ENCODE data around the gene ART1.
A peak's percentile ranks its signal among the peaks of the same experiment; 100 is the strongest.
"Not testable (repeated sequence)": the region's sequence is repeated elsewhere in the genome, so short reads cannot be mapped to it uniquely, and the experiment has no call there.

The ART1 gene, protein sequence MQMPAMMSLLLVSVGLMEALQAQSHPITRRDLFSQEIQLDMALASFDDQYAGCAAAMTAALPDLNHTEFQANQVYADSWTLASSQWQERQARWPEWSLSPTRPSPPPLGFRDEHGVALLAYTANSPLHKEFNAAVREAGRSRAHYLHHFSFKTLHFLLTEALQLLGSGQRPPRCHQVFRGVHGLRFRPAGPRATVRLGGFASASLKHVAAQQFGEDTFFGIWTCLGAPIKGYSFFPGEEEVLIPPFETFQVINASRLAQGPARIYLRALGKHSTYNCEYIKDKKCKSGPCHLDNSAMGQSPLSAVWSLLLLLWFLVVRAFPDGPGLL

DNA sequence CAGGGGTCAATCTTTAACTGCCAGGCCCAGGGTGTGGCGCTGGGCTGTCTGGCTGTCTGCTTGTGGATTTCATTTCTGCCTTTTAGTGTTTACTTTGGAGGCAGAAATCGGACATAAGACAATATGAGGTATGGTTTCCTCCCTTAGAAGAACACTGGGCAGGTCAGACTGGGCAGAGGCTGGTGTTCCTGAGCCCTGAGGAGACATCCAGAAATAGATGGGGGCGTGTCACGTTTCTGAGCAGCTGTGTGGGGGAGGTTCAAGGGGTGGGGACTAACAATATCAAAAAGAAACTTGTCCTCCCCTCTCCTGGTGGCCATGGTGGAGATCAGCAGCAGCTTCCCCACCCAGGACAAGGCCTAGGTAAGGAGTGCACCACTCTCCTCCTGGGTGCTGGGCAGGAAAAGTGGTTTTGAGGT lies at the start of gene ART1:
TSS of gene ART1 (plus strand) at position 312 of the 419 bp plus-strand sequence. CDS start 14,086 bp downstream, outside the sequence.
- no peak for DNase-seq (ENCODE audit: low read depth in 2 of 2)

DNA sequence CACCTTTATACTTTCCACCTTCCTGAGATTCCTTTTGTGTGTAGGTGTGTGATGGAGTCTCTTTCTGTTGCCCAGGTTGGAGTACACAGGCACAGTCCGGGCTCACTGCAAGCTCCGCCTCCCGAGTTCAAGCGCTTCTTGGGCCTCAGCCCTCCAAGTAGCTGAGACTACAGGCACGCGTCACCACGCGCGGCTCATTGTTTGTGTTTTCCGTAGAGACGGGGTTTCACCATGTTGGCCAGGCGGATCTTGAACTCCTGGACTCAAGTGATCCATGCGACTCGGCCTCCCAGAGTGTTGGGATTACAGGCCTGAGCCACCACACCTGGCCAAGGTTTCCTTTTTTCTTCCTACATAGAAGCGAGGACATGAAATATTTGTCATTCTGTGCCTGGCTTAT lies 47.2 kb upstream of the ART1 start:
- DNase-seq (ENCODE audit: low read depth in 2 of 2): not testable (repeated sequence)

DNA sequence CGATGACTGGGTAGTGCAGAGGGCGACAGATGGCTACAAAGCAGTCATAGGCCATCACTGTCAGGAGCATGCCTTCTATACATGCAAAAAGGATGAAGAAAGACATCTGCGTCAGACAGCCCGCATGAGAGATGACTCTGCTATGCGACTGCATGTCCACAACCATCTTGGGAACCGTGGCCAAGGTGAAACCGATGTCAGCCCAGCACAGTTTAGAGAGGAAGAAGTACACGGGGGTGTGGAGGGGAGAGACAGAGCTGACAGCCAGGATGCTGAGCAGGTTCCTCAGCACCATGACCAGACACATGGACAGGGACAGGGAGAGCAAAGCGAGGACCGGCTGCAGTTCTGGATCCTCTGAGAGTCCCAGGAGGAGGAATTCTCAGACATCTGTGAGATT lies 44.7 kb upstream of the ART1 start:
- DNase-seq (ENCODE audit: low read depth in 2 of 2): not testable (repeated sequence)

DNA sequence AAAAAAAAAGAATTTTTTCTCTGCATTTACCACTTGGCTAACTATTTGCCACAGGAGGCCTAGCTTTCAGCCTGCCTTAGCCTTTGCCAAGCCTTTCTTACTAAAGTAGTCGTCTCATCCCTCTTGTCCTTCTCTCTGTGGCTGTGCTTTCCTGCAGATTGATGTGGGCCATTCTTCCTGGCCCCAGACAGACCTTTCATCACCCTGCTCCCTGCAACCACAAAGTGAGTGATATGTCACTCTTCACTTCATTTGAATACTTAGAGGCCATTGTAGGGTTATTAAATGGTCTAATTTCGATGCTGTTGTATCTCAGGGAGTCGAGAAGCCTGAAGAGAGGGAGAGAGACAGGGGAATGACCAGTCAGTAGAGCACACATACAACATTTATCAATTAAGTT lies 40.8 kb upstream of the ART1 start:
- DNase-seq (ENCODE audit: low read depth in 2 of 2): no peak

DNA sequence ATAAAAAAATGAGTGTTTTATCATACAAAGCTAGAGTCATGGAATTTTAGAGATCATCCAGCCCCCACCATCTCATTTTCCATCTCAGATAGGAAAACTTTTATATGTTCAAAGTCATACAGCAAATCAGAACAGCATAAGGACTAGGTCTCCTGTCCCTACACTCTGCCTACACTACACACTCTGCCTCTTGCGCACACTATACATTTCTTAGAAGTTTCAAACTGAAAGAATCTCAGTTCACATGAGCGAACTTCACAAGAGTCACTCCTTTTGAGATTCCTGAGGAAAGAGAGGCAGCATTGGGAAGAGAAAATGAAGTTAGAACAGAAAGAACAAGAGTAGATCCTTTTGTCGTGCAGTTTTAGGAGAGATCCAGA lies 39.7 kb upstream of the ART1 start:
- no peak for DNase-seq (ENCODE audit: low read depth in 2 of 2)

DNA sequence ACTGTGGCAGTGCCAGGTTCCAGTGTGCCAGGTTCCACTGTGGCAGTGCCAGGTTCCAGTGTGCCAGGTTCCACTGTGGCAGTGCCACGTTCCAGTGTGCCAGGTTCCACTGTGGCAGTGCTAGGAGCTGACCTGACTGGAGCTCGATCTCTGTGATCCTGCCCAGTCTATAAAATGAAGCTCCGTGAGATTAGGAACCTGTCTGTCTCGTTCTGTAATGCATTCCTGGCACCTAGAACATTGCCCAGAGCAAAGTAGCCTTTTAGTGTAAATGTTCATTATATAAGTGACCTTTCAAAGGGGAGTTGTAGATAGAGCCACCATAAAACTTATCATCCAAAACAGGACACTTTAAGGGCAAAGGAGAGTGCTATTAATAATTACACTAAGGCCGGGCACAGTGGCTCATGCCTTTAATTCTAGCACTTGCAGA lies 39.1 kb upstream of the ART1 start:
- no peak for DNase-seq (ENCODE audit: low read depth in 2 of 2)

DNA sequence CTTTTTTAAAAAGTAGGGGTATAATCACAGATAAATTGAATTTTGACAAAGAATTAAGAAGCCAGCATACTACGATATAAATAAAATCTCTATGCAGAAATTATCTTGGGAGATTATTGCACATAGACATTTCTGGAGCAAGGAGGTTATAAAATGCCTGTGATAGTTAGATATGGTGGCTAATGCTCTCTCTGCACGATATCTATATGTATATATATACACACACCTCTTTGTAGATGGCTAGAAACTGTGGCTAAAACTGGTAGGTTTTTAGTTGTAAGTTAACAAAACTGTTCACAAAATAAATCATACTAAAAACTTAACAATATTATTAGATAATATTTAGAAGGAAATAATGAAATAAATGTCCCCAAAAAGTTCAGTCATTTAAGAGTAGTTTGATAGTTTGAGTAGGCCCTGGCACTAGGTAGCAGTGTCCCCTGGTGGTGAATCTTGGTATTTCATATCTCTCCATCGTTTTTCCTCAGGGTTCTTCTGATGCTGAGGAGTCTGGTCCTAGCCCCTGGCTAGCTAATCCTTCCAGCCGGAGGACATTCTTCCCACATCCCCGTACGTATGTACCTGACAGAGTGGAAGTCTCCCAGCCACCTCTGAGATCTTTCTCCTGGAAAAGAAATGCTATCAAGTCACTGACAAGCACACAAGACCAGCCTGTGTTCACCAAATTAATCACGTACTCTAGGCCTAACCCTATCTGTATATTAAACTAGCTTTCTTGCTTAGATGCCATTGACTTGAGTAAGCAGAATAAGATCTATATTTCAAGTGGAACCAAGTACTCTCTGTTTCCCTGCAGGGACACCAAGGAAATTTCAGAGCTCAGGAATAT lies 35.3 kb upstream of the ART1 start:
- DNase-seq (ENCODE audit: low read depth in 2 of 2): no peak

DNA sequence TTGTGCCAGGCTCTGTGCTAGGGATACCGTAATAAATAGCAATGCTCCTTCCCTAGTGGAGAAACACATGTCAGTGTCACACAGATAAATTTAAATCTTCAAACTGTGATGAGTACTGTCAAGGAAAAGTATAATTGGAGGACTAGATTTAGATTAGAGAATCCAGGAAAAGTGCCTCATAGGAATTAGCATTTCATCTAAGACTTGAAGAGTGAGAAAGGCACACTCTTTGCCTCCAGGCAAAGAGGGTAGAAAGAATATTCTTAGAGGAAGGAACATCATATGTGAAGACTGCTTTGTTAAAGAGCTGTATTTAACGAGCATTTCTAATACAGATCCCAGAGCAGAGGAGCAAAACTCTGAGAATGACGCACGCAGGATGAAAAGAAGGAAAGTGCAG lies 34.1 kb upstream of the ART1 start:
- DNase-seq (ENCODE audit: low read depth in 2 of 2): no peak

DNA sequence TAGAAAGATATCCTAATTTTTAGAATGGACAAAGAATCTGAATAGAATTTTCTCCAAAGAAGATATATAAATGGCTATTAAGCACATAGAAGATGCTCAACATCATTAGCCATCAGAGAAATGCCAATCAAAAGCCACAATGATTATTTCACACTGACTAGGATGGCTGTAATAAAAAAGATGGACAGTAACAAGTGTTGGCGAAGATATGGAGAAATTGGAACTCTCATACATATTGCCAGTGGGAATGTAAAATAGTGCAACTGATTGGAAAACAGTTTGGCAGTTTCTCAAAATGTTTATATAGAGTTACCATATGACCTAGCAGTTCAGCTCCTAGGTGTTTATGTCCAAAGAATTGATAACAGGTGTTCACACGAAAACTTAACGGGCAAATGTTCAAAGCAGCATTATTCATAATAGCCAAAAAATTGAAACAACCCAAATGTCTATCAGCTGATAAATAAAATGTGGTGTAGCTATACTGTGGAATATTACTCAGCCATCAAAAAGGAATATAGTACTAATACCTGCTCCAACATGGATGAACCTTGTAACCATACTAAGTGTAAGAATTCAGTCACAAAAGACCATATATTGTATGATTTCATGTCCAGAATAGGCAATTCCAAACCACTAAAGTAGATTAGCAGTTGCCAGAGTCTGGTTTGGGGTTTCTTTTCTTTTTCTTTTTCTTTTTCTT lies 32.8 kb upstream of the ART1 start:
- DNase-seq (ENCODE audit: low read depth in 2 of 2): no peak

DNA sequence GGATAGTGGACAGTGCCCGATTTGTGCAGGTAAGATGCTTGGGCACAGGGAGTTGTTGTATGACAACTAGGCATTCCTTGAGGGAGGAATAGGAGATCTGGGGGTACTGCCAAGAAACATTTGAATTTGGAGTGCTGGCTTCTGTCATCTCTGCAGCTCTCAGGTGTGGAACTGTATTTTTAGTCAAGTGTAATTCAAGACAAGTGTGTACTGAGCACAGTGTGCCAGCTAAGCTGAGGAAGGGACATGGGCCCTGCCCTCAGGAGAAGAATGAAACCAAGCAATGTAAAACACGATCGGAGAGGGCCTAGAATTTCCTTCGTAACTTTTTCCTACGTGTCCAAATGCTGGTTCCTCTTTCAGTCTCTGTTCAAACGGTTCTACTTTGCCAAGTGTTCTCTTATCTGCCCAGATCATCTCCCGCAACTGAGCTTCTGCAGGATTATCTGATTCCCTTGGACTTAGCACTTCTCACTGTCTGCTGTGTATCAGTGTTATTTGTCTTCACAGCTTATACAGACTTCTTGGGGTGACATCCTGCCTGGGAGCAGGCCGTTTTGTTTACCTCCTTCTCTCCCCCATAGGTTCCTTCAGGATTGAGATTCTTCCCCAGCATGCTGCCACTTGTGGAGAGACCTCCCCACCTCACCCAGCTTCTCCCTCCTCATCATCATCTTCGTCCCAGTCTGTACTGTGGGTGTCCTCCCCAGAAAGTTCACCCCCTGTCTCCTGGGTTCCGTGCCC lies 30.8 kb upstream of the ART1 start:
- no peak for DNase-seq (ENCODE audit: low read depth in 2 of 2)

DNA sequence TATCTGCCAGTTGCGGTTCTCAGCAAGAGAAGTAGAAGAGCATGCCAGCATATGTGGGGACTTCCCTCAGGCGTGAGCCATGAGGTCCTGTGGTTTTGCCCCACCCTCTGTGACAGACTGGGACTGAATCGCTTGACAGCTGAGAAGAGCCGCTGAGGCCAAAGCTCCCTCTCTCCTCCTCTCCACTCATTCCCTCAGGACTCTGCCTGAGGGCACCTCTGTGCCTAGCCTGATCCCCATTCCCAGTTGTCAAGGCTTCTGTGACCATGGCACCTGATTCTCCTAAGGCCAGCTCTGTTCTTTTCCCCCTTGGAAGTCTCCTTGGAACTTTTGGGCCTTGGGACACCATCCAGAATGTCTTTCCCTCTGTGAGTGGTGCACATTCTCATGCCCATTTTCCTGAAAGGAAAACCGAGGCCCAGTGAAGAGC lies 30.2 kb upstream of the ART1 start:
- DNase-seq (ENCODE audit: low read depth in 2 of 2): peak in 1 of 2 donors; percentile 19

DNA sequence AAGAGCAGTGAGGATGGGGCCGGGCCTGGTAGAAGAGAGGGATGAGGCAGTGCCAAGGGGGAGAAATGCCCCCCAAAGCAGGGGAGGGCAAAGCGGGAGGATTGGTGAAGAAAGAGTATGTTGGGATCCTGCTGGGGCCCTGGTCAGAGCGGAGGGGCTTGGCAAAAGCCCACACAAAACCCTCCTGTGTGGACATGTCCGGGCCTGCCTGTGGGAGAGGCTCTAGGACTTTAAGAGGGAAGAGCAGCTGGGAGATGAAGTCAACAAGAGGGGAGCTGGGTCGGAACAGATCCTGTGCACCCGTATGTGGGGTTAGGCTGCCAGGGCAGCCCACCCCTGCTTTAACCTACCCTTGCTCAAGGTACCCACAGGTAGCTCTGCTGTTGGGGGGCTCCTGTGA lies 28.9 kb upstream of the ART1 start:
- no peak for DNase-seq (ENCODE audit: low read depth in 2 of 2)

DNA sequence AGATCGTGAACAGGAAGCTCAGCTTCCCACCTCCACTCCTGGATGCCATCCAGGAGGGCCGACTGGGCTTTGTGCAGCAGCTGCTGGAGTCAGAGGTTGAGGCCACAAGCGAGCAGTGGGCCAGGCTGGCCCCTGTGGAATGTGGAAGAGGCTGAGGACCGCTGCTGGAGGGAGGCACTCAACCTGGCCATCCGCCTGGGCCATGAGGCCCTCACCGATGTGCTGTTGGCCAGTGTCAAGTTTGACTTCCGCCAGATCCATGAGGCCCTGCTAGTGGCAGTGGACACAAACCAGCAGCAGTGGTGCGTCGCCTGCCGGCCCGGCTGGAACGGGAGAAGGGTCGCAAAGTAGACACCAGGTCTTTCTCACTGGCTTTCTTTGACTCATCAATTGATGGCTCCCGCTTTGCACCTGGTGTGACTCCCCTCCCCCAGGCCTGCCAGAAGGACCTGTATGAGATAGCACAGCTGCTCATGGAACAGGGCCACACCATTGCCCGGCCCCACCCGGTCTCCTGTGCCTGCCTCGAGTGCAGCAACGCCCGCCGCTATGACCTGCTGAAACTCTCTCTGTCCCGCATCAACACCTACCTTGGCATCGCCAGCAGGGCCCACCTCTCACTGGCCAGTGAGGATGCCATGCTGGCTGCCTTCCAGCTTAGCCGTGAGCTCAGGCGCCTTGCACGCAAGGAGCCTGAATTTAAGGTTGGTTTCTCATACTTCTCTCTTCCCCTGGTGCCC lies 28.0 kb upstream of the ART1 start:
- DNase-seq (ENCODE audit: low read depth in 2 of 2): no peak

DNA sequence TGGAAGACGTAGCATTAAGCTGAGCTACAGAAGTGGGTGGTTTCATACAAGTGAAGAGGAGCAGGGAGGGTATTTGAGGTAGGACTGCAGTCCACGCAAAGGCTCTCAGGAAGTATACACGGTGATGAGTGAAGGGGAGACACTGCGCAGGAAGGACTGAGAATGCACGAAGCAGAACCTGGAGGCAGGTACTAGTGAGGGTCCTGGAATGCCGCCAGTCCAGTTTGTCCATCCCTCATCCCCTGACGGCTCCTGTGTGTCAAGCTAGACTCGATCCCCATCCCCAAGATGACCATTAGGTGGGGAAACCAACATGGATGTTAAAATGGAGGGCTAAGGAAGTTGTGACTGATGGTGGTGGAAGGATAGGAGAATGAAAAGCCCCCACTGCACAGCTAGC lies 26.9 kb upstream of the ART1 start:
- DNase-seq (ENCODE audit: low read depth in 2 of 2): no peak

DNA sequence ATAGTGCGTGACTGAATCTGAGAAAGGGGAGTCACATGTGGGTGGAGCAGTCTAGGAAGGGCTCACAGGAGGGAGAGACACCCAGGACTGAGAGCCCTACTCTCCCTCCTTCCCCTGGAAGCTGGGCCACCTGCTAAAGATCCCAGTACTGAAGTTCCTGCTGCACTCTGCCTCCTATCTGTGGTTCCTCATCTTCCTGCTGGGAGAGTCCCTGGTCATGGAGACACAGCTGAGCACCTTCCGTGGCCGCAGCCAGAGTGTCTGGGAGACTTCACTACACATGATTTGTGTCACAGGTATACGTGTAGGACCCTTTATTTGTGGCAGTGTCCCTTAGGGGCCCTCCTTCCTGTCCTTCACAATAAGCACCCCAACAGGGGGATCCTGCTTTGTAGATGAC lies 22.4 kb upstream of the ART1 start:
- DNase-seq (ENCODE audit: low read depth in 2 of 2): no peak

DNA sequence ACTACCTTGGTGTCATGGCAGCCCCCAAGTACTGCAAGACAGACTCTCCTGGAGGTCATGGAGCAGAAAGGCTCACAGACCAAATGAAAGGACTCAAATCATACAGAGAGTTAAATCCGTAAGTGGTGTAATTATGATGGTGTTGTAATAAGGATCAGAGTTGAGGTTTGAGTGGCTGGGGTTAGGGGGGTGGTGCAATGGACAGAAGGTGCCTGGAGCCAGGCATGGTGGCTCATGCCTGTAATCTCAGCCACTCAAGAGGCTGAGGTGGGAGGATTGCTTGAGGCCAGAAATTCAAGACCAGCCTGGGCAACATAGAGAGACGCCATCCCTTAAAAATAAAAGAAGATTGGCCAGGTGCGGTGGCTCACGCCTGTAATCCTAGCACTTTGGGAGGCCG lies 21.8 kb upstream of the ART1 start:
- no peak for DNase-seq (ENCODE audit: low read depth in 2 of 2)

DNA sequence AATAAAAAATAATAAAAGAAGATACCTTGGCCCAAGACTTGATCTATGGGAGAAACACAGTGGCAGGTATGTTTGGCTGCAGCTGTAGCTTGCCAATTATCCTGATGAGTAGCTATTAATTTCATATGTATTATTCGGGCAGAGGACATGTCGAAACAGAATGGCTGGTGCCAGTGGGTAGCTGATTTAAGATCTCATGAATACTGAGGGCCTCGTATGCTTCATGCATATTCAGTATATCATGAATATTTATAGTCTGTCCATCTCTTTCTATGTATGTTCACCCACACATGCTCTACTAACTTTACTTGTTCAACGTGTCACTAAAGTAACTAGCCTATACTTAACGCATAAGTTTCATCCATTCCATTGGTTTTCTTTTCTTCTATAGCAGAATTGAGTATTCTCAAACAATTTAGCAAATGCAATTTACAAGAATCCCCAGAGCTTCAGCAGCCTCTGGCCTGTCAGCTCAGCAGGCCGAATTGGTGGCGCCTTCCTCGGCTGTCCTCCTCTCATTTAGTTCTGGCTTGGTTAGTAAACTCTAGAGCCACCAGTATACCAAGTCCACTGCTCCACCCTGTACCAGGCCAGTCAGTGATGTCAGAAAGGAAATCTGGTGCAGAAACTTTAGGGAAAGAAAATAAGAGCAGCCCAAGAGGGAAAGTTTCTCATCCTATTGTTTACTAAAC lies 21.0 kb upstream of the ART1 start:
- no peak for DNase-seq (ENCODE audit: low read depth in 2 of 2)

DNA sequence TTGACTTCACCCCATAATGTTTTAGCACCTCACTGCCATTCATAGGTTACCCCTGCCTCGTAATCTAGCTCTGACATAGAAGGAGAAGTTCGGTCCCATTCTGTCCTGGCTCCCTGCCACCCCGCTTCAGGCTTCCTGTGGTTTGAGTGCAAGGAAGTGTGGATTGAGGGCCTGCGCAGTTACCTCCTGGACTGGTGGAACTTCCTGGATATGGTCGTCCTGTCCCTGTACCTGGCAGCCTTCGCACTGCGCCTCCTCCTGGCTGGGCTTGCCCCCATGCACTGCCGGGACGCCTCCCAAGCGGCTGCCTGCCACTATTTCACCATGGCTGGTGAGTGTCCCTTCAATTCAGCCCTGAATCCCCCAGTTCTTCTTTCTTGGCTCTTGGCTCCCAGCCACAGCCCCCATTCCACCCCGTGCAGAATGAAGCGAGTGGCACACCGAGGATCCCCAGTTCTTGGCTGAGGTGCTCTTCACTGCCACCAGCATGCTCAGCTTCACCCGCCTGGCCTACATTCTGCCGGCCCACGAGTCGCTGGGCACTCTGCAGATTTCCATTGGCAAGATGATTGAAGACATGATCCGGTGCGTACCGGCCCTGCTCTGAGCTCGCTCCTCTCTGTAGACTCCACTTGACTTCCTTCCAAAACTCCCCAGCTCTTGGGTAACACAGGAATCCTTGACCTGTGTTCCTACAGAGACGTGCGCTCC lies 18.5 kb upstream of the ART1 start:
- DNase-seq (ENCODE audit: low read depth in 2 of 2): no peak

DNA sequence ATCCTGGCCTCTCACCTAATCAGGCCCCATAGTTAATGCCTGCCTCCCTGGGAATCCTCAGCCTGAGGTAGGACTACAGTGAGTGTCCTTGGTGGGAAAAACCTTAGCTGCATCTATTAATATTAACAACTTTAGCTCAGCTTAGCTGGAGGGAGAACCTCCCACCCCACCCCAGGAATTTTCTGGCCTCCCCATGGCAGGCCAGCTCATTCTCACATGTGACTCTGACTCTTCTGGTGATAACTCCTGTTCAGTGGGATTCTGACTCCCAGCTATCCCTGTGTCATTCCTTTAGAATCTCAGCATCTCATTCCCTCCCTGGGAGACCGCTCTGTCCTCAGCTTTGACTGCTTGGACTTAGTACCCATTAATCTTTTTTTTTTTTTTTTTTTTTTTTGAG lies 17.6 kb upstream of the ART1 start:
- DNase-seq (ENCODE audit: low read depth in 2 of 2): no peak

DNA sequence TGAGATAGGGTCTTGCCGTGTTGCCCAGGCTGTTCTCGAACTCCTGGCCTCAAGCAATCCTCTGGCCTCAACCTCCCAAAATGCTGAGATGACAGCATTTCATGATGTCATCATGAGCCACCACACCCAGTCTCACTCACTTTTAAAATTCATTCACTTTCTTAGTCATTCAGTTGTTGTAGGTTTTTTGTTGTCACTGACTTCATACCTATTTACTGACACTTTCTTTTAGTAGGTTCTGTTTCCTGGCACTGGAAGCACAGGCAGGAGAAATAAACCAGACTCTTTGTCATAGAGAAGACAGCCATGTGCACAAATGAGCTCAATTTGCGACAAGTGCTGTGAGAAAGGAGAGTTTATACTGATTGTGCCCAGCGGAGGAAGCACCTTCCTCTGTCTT lies 13.6 kb upstream of the ART1 start:
- DNase-seq (ENCODE audit: low read depth in 2 of 2): no peak

Data from activated CD8-positive, alpha-beta memory T cell treated with anti-CD3 and anti-CD28 coated beads for 4 hours (primary cell).